Hepatic stellate cell (primary cell): ENCODE measurements around the gene PARVB.
A peak's percentile ranks its signal among the peaks of the same experiment; 100 is the strongest.

Source experiments
- DNase-seq: peaks from one replicate; pipeline ENCODE4 v3.0.0; 2011; ENCODE audit warnings: low spot score

The PARVB gene

DNA sequence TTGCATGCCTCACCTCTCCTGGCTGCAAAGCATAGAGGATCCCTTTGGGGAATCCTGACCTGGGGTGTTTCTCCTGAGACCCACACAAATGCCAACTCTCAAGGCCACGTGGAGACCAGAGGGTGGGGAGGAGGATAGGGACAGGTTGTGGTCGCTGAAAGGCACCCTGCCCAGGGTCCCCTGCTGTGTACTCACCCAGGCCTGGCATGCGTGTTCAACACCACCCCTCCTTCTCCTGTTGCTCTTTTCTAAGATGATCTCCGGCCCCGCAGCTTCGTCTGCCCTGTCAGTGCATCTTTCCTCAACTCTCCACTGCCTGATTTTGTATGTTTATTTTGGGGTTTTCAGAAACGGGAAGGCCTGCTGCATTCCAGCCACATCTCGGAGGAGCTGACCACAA lies 112.0 kb downstream of the PARVB start:
- DNase-seq: no peak

GRCh38 chr22:44136786-44137185 lies 112.7 kb downstream of the PARVB start:
- no peak for DNase-seq

DNA sequence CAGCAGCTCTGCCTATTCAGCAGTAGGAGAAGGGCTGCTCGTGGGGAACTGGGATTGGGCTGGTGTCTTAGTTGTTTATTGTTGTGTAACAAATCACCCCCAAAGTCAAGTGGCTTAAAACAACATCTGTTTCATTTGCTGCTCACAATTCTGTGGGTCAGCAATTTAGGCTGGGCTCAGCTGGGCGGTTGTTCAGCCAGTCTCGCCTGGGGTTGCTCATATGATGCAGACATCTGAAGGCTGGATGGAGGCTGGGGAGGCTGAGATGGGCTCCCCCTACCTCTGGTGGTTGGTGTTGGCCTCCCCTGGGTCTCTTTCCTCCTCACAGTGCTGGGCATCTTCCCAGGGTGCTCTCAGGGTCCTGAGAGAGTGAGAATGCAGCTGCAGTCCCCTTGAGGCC lies 113.3 kb downstream of the PARVB start:
- DNase-seq: no peak

GRCh38 chr22:44139773-44140172 lies 115.7 kb downstream of the PARVB start:
- no peak for DNase-seq

GRCh38 chr22:44142421-44143104 lies 118.5 kb downstream of the PARVB start:
- no peak for DNase-seq

DNA sequence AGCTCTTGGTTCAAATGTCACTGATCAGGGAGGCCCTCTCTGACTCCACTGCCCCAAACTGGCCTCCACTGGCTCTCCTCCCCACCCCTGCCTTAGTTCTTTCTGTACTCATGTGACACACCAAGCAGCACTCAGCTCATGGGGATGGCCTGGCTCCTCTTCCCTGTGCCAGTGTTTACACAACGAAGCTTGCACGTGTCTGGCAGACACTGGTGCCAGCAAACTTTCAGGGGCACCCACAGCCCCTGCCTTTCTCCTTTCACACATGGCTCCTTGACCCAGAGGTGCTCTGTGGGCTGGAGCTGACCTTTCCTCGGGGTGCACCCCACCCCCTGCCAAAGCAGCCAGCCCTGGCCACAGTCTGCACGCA lies 119.0 kb downstream of the PARVB start:
- DNase-seq: no peak

GRCh38 chr22:44143579-44143978 lies 119.5 kb downstream of the PARVB start:
- no peak for DNase-seq

- DNase-seq: no peak
Observed at GRCh38 chr22:44144046-44144569, 120.0 kb downstream of the PARVB start.

GRCh38 chr22:44145544-44145943 lies 121.4 kb downstream of the PARVB start:
- DNase-seq: no peak

- DNase-seq: no peak
Observed at GRCh38 chr22:44146088-44146861, 122.2 kb downstream of the PARVB start.

DNA sequence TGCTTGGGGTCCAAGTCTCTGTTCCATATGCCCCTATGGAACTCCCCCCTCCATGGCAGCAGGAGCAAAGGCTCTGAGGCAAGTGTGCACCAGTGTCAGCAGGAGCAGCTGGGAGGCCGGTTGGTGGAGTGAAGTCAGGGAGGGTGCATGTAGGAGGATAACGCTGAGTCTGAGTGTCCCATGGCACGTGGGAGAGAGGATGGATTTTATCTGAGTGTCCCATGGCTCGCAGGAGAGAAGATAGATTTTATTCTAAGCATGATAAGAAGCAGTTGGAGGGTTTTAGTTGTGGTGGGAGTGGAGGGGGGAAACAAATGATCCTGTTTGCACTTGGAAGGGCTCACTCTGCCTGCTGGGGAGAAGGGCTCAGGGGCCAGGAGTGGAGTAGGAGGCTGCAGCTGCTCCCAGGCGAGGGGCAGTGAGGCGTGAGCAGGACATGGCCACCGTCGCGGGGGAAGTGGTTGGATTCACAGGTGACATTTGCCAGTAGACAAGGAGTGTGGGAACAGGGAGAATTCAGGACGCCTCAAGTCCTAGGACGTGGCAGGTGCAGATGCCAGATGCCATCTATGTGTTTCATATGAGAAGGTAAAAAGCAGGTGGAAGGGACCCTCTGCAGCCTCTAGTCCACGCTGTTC lies 123.0 kb downstream of the PARVB start:
- DNase-seq: no peak

DNA sequence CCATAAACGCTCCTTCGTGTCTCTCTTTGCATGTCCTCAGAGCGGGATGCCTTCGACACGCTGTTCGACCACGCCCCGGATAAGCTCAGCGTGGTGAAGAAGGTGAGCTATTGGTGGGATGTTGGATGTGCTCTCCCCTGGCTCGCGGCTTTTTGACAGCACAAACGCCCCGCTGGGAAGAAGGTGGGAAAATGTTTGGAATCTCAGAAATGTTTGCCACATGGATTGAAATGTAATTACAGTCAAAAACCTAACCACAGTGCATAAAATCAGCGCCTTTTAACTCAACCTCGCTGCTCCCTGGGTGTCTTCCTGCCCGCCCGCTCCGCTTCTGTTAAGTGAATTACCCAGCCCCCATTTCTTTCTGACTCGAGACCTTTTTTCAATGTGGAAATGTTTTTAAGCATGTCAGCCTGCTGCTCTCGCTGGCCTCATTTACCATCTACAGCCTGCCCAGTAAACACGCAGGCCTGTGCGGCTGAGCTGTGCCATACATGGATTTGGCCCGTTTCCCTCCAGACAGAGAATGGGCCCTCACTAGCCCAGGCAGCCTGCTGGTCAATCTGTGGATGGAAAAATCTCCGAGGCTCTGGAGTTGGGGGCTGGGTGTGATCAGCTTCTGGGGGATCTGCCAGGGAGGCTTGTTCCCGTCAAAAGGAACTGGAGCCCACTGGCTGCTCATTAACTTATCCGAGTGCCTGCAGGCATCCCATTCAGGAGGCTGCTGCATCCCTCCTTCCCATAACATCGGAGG lies 123.9 kb downstream of the PARVB start:
- no peak for DNase-seq

DNA sequence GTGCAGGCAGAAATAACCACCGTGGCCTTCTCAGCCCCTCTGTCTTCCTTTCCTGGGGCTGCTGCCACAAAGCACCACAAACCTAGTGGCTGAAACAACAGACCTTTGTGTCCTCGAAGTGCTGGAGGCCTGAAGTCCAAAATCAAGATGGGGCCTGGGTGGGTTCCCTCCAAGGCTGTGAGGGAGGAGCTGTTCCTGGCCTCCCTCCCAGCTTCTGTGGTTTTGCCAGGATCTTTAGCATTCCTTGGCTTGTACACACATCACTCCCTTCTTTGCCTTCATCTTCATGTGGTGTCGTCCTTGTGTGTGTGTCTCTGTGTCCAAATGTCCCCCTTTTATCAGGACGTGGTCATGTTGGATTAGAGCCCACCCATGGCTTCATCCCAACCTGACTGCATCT lies 127.6 kb downstream of the PARVB start:
- peak; percentile 90 for DNase-seq

GRCh38 chr22:44153710-44154109 lies 129.6 kb downstream of the PARVB start:
- DNase-seq: no peak

DNA sequence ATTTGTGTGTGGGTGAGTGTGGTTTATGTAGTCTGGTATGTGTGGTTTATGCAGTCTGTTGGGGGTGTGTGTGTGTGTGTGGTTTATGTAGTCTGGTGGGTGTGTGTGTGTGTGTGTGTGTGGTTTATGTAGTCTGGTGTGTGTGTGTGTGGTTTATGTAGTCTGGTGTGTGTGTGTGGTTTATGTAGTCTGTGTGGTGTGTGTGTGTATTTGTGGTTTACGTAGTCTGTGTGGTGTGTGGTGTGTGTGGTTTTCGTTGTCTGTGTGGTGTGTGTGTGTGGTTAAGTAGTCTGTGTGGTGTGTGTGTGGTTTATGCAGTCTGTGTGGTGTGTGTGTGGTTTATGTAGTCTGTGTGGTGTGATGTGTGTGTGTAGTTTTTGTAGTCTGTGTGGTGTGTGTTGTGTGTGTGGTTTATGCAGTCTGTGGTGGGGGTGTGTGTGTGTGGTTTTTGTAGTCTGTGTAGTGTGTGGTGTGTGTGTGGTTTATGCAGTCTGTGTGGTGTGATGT lies 130.4 kb downstream of the PARVB start:
- DNase-seq: no peak

DNA sequence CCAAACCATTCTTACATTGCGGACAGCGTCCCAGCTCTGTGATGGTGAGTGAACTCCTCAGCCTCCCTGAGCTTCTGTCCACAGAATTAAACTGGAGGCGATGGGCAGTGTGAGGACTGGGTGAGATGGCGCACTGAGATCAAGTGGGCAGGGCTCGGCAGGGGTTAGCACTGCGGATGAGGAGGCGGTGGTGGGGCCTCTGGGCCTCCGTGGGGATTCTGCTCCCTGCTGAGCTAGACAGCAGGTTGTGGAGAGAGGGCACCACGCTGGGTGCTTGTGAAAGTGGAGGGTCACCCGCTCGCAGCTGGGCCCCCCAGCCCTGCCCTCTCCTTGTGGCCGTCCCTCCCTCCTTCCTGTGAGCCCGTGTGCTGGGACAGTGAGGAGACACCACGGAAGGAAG lies 131.0 kb downstream of the PARVB start:
- no peak for DNase-seq

- DNase-seq: no peak
Observed at GRCh38 chr22:44157916-44158618, 134.0 kb downstream of the PARVB start.

DNA sequence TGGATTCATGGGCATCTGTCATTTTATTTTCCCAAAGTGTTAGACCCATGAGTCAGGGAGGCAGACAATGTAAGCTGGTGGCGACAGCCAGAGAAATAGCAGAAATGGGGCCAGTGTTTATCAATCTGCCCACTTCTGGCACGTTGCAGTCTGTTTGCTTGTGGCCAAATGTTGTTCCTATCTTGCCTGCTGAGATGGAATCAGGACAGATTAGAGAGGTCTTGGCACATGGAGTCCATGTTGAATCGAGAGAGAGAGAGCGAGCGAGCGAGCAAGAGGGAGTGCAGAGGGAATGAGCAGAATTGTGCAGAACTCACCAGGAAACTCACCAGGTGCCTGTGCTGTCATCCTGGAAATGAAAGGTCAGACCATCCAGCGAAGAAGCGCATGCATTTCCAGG lies 134.7 kb downstream of the PARVB start:
- DNase-seq: no peak

GRCh38 chr22:44159221-44159620 lies 135.1 kb downstream of the PARVB start:
- DNase-seq: no peak

DNA sequence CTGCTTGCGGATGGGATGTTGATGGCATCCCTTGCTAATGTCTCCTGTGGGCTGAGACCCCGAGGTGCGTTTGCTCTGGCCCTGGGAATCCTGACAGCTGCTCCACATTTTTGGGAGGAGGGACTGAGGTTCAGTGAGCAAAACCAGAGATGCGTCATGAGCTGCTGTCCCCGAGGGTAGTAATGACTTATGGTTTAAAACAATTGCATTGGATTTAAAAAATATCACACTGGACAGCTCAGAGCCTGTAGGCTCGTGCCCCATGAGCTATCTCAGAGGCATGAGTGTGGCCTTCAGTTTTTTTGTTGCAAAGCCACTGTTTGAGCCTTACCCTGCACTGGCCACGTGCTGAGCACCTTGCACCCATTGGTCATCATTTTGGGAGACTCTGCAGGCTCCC lies 135.7 kb downstream of the PARVB start:
- DNase-seq: no peak

DNA sequence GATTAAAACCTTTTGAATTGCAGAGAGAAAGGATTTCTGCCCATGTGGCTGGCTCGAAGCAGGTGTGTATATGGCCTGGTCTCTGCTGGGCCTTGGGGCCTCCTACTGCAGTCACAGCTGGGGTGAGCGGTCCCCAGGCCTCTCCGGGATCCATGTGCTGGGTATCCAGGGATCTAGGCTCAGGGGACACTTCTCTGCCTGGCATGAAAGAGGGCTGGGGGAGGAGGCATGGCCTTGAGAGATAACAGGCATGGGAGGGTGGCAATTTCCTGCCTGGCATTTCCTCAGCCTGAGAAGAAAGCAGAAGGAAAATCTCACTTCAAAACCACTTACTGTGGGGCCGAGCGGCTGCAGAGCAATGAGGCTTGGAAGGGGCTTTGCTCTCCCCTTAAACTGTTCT lies 136.3 kb downstream of the PARVB start:
- no peak for DNase-seq

DNA sequence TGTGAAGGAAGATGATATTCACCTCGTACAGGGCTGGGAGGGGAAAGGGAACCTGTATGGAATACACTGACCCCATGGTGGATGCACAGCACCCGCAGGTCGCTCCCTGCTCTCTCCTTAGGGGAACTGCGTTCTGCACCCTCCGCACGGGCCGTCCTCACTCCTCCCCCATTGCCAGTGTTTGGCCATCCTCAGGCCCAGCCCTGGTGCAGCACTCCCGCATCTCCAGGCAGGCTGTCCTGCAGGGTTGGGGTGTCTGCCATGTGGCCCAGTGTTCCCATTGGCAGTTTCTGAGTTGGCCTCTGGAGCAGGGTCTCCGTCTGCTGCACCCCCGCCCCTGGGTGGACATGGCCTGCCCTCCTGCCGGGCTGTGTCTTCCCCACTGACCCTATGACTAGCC lies 137.6 kb downstream of the PARVB start:
- no peak for DNase-seq
